Caco-2 (cell line): ENCODE measurements around the gene PCNP. TPM values are rescaled to one million over a fixed set of nuclear protein-coding genes. Genes with fewer than 3 reads are reported as not detected.
"Not testable (repeated sequence)": the region's sequence is repeated elsewhere in the genome, so short reads cannot be mapped to it uniquely, and the experiment has no call there.

Experiments used
- BruUV-seq: library from RNA; stranded (reverse); fragments of 400-500 nt; replicated peaks from 2 replicates; lab custom pipeline; 2021; lab: Mats Ljungman, UMichigan
- CTCF ChIA-PET: fragments of 300-600 bp; sonication (Branson Sonifier 250); formaldehyde crosslinking; loops from one replicate; lab custom pipeline; 2022; ENCODE audit warnings: antibody characterized with exemption; lab: Charles Lee
- POLR2A ChIA-PET: fragments of 300-600 bp; sonication (Branson Sonifier 250); formaldehyde crosslinking; loops from one replicate; lab custom pipeline; 2022; ENCODE audit warnings: antibody characterized with exemption; lab: Charles Lee
- DNase-seq, 2 experiments: peaks; one replicate each; pipeline versions ENCODE4 v3.0.0 to v3.0.0-alpha.2; 2020 to 2022
- H3K27me3 ChIP-seq: replicated peaks from 2 replicates; pipeline ENCODE4 v1.6.0; 2011; ENCODE audit warnings: low read length; ENCODE audit not compliant: control insufficient read depth, insufficient read depth
- H3K36me3 ChIP-seq: 2 replicates; pipeline ENCODE4 v1.5.1; 2011; ENCODE audit warnings: low read length; ENCODE audit not compliant: control insufficient read depth, insufficient read depth
- H3K4me1 ChIP-seq: fragments of 250-450 bp; sonication (Bioruptor Pico); 2 replicates; pipeline ENCODE4 v1.5.1; 2020; ENCODE audit warnings: mild to moderate bottlenecking
- H3K4me3 ChIP-seq: 2 replicates; pipeline ENCODE4 v1.5.1; 2011; ENCODE audit warnings: low read depth, mild to moderate bottlenecking, control low read depth, low read length
- H3K9me3 ChIP-seq: fragments of 250-450 bp; sonication (Bioruptor Pico); 2 replicates; pipeline ENCODE4 v1.5.1; 2020; ENCODE audit warnings: mild to moderate bottlenecking, moderate library complexity
- H3K27ac Mint-ChIP-seq: one replicate; pipeline ENCODE4 v1.8.0; 2022; ENCODE audit warnings: mixed read lengths; ENCODE audit not compliant: unreplicated experiment
- H3K27me3 Mint-ChIP-seq: one replicate; pipeline ENCODE4 v1.8.0; 2022; ENCODE audit warnings: mixed read lengths; ENCODE audit not compliant: insufficient read depth, unreplicated experiment
- H3K36me3 Mint-ChIP-seq: one replicate; pipeline ENCODE4 v1.8.0; 2022; ENCODE audit warnings: mild to moderate bottlenecking, mixed read lengths; ENCODE audit not compliant: insufficient read depth, unreplicated experiment
- H3K4me1 Mint-ChIP-seq: one replicate; pipeline ENCODE4 v1.8.0; 2022; ENCODE audit warnings: low read depth, mixed read lengths; ENCODE audit not compliant: unreplicated experiment
- H3K4me3 Mint-ChIP-seq: one replicate; pipeline ENCODE4 v1.8.0; 2022; ENCODE audit warnings: mild to moderate bottlenecking, moderate library complexity, mixed read lengths; ENCODE audit not compliant: unreplicated experiment
- H3K9me3 Mint-ChIP-seq: one replicate; pipeline ENCODE4 v1.8.0; 2022; ENCODE audit warnings: mixed read lengths; ENCODE audit not compliant: unreplicated experiment
- intact Hi-C: fragments of 100-400 bp; cut with micrococcal nuclease; formaldehyde crosslinking; loops from one replicate; pipeline ENCODE4 v1.10.0; 2022; ENCODE audit not compliant: unreplicated experiment
- total RNA-seq: library from RNA; stranded (reverse); gene quantifications from 2 replicates; pipeline ENCODE4 v1.2.3, GENCODE V29; 2022
- TF ChIP-seq, protein P1 (sequence below), 2 experiments: fragments of 200-600 bp in 1 of 2; IDR thresholded peaks; 1 replicate in 1 of 2; 2 replicates in 1 of 2; pipeline versions ENCODE4 v1.5.1 to v1.8.0; 2011 to 2022; ENCODE audit warnings: antibody characterized with exemption in 1 of 2, control low read depth in 1 of 2, inconsistent platforms in 1 of 2, low read depth in 1 of 2, low read length in 1 of 2, mild to moderate bottlenecking in 1 of 2, moderate library complexity in 1 of 2; ENCODE audit not compliant: insufficient read depth in 1 of 2, severe bottlenecking in 1 of 2, unreplicated experiment in 1 of 2

PCNP gene
- total RNA-seq, 1 experiment from 2014 or later: 141 TPM

GRCh38 chr3:101591071-101591470 is 17.1 kb downstream of the PCNP start:
- H3K4me3 ChIP-seq: no peak overlapping the region
- Mint-ChIP-seq H3K4me3 (no peak overlapping the region), H3K4me1 (no peaks in the 10 kb centered on the region), H3K9me3 (no peaks in the 10 kb centered on the region), H3K27ac (no peak overlapping the region), H3K27me3 (no peaks in the 10 kb centered on the region), H3K36me3 (peaks cover 67% of the 10 kb centered on the region)
- intact Hi-C loops: no loop called here
- H3K27me3 ChIP-seq: no peaks in the 10 kb centered on the region
- no TSS peak for BruUV-seq
- H3K36me3 ChIP-seq: no peaks in the 10 kb centered on the region
- TF ChIP-seq, protein P1, sequence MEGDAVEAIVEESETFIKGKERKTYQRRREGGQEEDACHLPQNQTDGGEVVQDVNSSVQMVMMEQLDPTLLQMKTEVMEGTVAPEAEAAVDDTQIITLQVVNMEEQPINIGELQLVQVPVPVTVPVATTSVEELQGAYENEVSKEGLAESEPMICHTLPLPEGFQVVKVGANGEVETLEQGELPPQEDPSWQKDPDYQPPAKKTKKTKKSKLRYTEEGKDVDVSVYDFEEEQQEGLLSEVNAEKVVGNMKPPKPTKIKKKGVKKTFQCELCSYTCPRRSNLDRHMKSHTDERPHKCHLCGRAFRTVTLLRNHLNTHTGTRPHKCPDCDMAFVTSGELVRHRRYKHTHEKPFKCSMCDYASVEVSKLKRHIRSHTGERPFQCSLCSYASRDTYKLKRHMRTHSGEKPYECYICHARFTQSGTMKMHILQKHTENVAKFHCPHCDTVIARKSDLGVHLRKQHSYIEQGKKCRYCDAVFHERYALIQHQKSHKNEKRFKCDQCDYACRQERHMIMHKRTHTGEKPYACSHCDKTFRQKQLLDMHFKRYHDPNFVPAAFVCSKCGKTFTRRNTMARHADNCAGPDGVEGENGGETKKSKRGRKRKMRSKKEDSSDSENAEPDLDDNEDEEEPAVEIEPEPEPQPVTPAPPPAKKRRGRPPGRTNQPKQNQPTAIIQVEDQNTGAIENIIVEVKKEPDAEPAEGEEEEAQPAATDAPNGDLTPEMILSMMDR (IDR thresholded peaks at IDR 0.05; ENCODE audit: insufficient read depth in 1 of 2, low read depth in 1 of 2, low read length in 1 of 2, severe bottlenecking in 1 of 2, unreplicated experiment in 1 of 2): no peak
- DNase-seq: no peak
- H3K9me3 ChIP-seq: no peaks in the 10 kb centered on the region
- ChIA-PET CTCF (no interaction called here), POLR2A (no interaction called here)
- no peaks in the 10 kb centered on the region for H3K4me1 ChIP-seq

DNA sequence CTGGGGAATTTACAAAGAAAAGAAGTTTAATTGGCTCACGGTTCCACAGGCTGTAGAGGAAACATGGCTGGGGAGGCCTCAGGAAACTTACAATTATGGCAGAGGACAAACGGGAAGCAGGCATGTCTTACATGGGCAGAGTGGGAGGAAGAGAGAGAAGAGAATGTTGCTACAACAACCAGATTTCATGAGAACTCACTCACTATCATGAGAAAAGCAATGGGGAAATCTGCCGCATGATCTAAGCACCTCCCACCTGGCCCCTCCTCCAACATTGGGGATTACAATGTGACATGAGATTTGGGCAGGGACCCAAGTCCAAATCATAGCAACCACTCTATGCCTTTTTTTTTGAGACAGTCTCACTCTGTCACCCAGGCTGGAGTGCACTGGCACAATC is 28.8 kb downstream of the PCNP start:
- Mint-ChIP-seq H3K27me3 (no peaks in the 10 kb centered on the region), H3K9me3 (no peaks in the 10 kb centered on the region), H3K27ac (no peak overlapping the region), H3K36me3 (peaks cover 6% of the 10 kb centered on the region), H3K4me3 (no peak overlapping the region), H3K4me1 (no peaks in the 10 kb centered on the region)
- BruUV-seq: no TSS peak
- ChIA-PET CTCF (no interaction called here), POLR2A (interaction anchor here (0.6 kb wide), 1 partner anchor 65 kb away, joined by 4 read pairs; no protein-coding TSS in a partner anchor)
- intact Hi-C loops: no loop called here
- Histone ChIP-seq H3K4me3 (no peak overlapping the region), H3K9me3 (no peaks in the 10 kb centered on the region), H3K4me1 (no peaks in the 10 kb centered on the region), H3K27me3 (no peaks in the 10 kb centered on the region), H3K36me3 (no peaks in the 10 kb centered on the region)
- TF ChIP-seq, protein P1 (IDR thresholded peaks at IDR 0.05; ENCODE audit: insufficient read depth in 1 of 2, low read depth in 1 of 2, low read length in 1 of 2, severe bottlenecking in 1 of 2, unreplicated experiment in 1 of 2): no peak
- no peak for DNase-seq

DNA sequence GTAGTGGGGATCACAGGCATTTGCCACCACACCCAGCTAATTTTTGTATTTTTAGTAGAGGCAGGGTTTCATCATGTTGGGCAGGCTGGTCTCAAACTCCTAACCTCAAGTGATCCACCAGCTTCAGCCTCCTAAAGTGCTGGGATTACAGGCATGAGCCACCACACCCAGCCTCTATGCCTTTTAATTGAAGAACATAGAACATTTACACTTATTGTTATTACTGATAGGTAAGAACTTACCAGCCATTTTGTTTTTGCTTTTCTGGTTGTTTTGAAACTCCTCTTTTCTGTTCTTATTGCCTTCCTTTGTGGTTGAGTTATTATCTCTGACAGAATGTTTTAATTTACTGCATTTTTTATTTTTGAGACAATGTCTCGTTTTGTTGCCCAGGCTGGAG is 29.2 kb downstream of the PCNP start:
- no peaks in the 10 kb centered on the region for H3K36me3 ChIP-seq
- Mint-ChIP-seq H3K4me3 (no peak overlapping the region), H3K4me1 (no peaks in the 10 kb centered on the region), H3K9me3 (no peaks in the 10 kb centered on the region), H3K36me3 (peaks cover 3% of the 10 kb centered on the region), H3K27me3 (no peaks in the 10 kb centered on the region), H3K27ac (no peak overlapping the region)
- no peaks in the 10 kb centered on the region for H3K27me3 ChIP-seq
- DNase-seq: no peak
- intact Hi-C loops: no loop called here
- BruUV-seq: no TSS peak
- ChIA-PET POLR2A (no interaction called here), CTCF (no interaction called here)
- no peaks in the 10 kb centered on the region for H3K9me3 ChIP-seq
- no peak overlapping the region for H3K4me3 ChIP-seq
- H3K4me1 ChIP-seq: no peaks in the 10 kb centered on the region
- TF ChIP-seq, protein P1 (IDR thresholded peaks at IDR 0.05; ENCODE audit: insufficient read depth in 1 of 2, low read depth in 1 of 2, low read length in 1 of 2, severe bottlenecking in 1 of 2, unreplicated experiment in 1 of 2): no peak

- H3K4me3 Mint-ChIP-seq, POLR2A ChIA-PET, H3K9me3 Mint-ChIP-seq, H3K4me1 ChIP-seq, DNase-seq, H3K4me1 Mint-ChIP-seq, H3K27me3 Mint-ChIP-seq, H3K36me3 Mint-ChIP-seq, BruUV-seq, intact Hi-C loops, H3K27ac Mint-ChIP-seq, CTCF ChIA-PET, H3K4me3 ChIP-seq, H3K36me3 ChIP-seq, H3K9me3 ChIP-seq, H3K27me3 ChIP-seq: not testable (repeated sequence)
These were observed 31.4 kb downstream of the PCNP start for GRCh38 chr3:101605398-101605797.
